HG03039 (cell line): Measurements from ENCODE around the gene PAK6.

Experiments used
- ATAC-seq: cut with Tn5 transposase; IDR thresholded peaks from one replicate; pipeline ENCODE4 v1.9.1; 2021; ENCODE audit warnings: mild to moderate bottlenecking, moderate library complexity; ENCODE audit not compliant: unreplicated experiment

PAK6 gene

GRCh38 chr15:40290545-40290917 lies 51.7 kb downstream of the PAK6 start:
- ATAC-seq: no peak

- no peak for ATAC-seq
Measured at GRCh38 chr15:40290918-40291574, 52.2 kb downstream of the PAK6 start.

DNA sequence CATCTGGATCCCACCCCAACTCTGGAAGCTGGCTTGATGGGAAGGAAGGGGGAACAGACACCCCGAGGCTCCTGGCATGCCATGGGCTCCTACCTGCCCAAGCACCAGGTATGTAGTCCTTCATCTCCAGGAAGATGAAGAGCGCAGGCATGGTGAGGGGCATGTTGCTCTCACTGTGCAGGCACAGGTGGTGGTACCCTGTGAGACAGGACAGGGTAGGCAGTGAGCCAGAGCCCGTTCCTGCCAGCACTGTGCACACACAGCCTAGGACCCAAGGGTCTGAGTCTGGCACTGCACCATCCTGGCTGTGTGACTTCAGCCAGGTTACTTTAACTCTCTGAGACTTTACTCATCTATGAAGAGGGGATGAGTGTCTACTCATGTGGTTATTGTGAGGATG lies 53.4 kb downstream of the PAK6 start:
- ATAC-seq: no peak

- ATAC-seq: no peak
Measured at GRCh38 chr15:40293006-40293405, 54.1 kb downstream of the PAK6 start.

- ATAC-seq: no peak
Measured at GRCh38 chr15:40293905-40294895, 55.3 kb downstream of the PAK6 start.

- ATAC-seq: no peak
Measured at GRCh38 chr15:40295297-40295696, 56.4 kb downstream of the PAK6 start.

- no peak for ATAC-seq
Measured at GRCh38 chr15:40295877-40296560, 57.2 kb downstream of the PAK6 start.

- ATAC-seq: no peak
Measured at GRCh38 chr15:40296561-40297230, 57.8 kb downstream of the PAK6 start.

- no peak for ATAC-seq
Measured at GRCh38 chr15:40297356-40297755, 58.5 kb downstream of the PAK6 start.

DNA sequence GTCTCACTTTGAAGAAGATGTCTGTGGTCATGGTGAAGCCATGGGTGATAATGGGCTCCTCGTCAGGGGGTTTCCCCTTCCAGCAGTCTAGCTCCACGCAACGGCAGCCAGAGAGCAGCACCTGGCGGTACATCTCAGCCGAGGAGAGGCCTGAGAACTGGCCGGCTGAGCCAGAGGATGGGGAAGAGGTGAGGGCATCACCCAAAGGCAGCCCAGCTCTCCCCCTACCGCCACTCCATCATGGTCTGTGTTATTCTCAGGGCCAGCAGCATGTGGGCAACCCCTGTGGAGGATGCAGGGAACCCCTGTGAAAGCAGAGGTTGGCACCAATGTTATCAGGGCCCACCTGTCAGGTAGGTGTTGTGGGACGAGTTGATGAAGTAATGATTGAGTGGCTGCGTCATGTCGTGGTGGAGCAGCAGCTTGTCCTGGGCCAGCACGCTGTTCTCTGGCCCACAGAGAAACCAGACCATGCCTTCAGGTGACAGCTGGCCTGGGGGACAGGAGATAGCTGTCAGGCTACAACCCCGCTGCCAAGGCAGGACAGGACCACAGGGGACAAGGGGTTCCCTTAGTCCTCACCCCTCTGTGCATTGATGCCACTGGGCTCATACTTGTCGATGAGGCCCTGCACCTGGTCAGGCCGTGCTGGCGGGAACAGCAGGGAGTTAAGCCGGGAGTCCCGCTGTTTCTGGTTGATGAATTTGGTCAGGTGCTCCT lies 59.5 kb downstream of the PAK6 start:
- ATAC-seq: no peak

GRCh38 chr15:40300367-40300766 lies 61.5 kb downstream of the PAK6 start:
- ATAC-seq: no peak

- no peak for ATAC-seq
Measured at GRCh38 chr15:40300771-40301170, 61.9 kb downstream of the PAK6 start.

DNA sequence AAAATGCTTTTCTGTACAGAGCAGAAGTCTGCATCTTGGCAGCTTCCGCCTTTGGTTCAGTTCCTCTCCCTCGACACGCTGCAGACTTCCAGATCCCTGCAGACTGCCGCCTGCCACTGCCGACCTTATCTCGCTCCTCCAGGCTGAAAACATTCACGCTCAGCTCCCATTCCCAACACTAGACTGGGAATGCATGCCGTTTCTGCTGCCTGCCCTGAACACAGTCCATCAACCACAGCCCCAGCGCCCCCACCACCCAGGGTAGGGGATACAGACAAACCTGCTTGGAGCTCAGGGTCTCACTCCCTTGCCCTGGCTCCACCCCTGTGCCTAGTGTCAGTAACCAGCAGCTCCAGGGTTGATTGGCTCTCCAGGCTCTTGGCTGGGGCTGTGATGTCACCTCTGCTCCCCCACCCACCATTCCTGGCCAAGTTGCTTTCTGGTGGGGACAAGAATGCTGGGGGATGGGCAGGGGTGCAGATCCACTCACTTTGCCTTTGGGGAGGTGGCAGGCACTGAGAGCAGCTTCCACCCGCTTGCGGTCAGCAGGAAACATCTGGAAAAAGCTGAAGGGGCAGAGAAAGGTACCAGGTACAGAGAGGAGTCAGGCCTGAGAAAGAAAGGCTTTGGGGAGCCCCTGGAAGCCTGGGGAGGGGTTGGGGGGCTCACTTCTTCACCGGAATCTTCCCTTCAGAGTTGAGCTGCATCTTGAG lies 62.8 kb downstream of the PAK6 start:
- ATAC-seq: no peak

- ATAC-seq: no peak
Measured at GRCh38 chr15:40302288-40302886, 63.5 kb downstream of the PAK6 start.

DNA sequence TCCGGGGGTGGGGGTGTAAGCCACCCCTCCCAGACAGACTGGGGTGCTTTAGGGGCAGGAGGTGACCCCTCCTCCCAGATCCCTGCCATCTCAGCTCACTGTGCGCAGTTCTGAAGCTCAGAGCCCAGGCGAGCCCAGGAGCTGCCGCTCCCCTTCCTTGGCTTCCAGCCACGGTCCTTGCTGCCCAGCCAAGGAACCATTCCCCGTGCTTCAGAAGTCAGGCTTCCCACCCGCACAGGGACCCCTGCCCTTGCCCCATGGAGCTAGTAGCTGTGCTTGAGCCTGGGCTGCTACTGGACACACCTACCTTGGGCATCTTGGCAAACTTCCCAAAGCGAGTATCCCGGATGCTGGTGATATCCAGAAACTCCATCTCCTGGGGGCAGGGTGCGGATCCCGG lies 64.1 kb downstream of the PAK6 start:
- ATAC-seq: no peak

- no peak for ATAC-seq
Measured at GRCh38 chr15:40303576-40303975, 64.7 kb downstream of the PAK6 start.

- ATAC-seq: no peak
Measured at GRCh38 chr15:40305281-40305680, 66.4 kb downstream of the PAK6 start.

GRCh38 chr15:40306371-40306770 lies 67.5 kb downstream of the PAK6 start:
- no peak for ATAC-seq

- no peak for ATAC-seq
Measured at GRCh38 chr15:40306908-40307307, 68.0 kb downstream of the PAK6 start.
